Colonic mucosa (tissue), 4 donors: ENCODE results near the gene PKD2L1. TPM values are rescaled to one million over a fixed set of nuclear protein-coding genes. Genes with fewer than 3 reads are reported as not detected.

ENCODE experiments used
- DNase-seq: peaks from one replicate; pipeline ENCODE4 v3.0.0-alpha.2; 2020
- H3K27ac ChIP-seq: fragments of 200-600 bp; one replicate; pipeline ENCODE4 v1.8.0; 2021
- H3K27me3 ChIP-seq: fragments of 200-600 bp; one replicate; pipeline ENCODE4 v1.8.0; 2021
- H3K36me3 ChIP-seq: fragments of 200-600 bp; one replicate; pipeline ENCODE4 v1.8.0; 2021
- H3K4me1 ChIP-seq: fragments of 200-600 bp; one replicate; pipeline ENCODE4 v1.8.0; 2021; ENCODE audit warnings: mild to moderate bottlenecking
- H3K4me3 ChIP-seq: fragments of 200-600 bp; one replicate; pipeline ENCODE4 v1.8.0; 2021
- H3K9ac ChIP-seq, 2 donors: one replicate each; pipeline ENCODE4 v1.7.0; 2013; ENCODE audit warnings: control low read depth in 2 of 2, low read depth in 2 of 2, low read length in 2 of 2
- H3K9me3 ChIP-seq: fragments of 200-600 bp; one replicate; pipeline ENCODE4 v1.8.0; 2021
- intact Hi-C: fragments of 100-400 bp; cut with DNase I; formaldehyde crosslinking; loops from one replicate; pipeline ENCODE4 v1.14.1; 2022
- total RNA-seq, 2 donors: library from RNA; stranded (reverse); fragmentation: NEBNext Ultra II Directional in 1 of 2; extraction: Animal tissue kit (Norgen Biotek cat#: 25700) in 1 of 2; gene quantifications; one replicate each; pipeline ENCODE4 v1.2.1, GENCODE V29; 2021
- TF ChIP-seq, protein P1 (sequence below): fragments of 200-600 bp; IDR thresholded peaks from one replicate; pipeline ENCODE4 v1.8.0; 2022; ENCODE audit warnings: antibody characterized with exemption, mild to moderate bottlenecking
- donor health status: healthy.
- donor health status: DM: no; HTN: no; CAD: no.
- donor health status: DM: no; HTN: no; CAD: no.

Gene PKD2L1
- total RNA-seq, 2 donors from 2014 or later, result 0.50 to 0.52 TPM

DNA sequence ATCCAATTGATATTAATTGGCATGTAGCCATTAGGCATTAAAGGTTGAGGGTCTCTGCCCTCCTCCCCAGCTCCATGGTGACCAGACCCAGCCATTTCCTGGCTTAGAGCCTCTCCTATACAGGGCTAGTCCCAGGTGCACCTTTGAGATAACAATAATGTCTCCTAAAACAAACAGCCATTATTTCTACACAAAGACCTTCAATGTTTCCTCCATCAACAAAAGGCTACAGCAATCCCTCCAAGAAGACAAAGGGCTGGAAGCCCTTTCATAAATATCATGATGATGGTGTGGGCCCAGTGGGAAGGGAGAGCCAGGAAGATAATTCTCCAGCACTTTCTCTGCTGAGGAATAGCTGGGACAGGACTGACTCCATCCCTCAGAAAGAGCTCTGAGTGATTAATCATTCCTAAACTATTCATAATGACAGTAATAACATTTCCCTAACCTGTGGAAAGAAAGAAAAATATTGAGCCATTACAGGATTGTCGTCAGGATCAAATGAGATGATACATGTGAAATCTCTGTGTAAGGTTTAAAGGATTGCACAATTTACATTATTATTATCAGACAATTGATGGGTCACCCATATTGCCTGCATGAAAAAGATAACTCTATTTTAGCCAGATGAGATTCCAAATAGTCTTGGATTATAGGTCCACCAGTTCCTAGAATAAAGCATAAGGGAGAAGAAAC is 10.2 kb downstream of the PKD2L1 start:
- Histone ChIP-seq H3K27ac (no peak overlapping the region), H3K4me3 (no peak overlapping the region), H3K36me3 (no peaks in the 10 kb centered on the region), H3K27me3 (no peaks in the 10 kb centered on the region), H3K9me3 (no peaks in the 10 kb centered on the region), H3K9ac (no peak overlapping the region), H3K4me1 (no peaks in the 10 kb centered on the region)
- no peak for DNase-seq
- TF ChIP-seq, protein P1, sequence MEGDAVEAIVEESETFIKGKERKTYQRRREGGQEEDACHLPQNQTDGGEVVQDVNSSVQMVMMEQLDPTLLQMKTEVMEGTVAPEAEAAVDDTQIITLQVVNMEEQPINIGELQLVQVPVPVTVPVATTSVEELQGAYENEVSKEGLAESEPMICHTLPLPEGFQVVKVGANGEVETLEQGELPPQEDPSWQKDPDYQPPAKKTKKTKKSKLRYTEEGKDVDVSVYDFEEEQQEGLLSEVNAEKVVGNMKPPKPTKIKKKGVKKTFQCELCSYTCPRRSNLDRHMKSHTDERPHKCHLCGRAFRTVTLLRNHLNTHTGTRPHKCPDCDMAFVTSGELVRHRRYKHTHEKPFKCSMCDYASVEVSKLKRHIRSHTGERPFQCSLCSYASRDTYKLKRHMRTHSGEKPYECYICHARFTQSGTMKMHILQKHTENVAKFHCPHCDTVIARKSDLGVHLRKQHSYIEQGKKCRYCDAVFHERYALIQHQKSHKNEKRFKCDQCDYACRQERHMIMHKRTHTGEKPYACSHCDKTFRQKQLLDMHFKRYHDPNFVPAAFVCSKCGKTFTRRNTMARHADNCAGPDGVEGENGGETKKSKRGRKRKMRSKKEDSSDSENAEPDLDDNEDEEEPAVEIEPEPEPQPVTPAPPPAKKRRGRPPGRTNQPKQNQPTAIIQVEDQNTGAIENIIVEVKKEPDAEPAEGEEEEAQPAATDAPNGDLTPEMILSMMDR, result no peak
- intact Hi-C loops, result no loop called here

DNA sequence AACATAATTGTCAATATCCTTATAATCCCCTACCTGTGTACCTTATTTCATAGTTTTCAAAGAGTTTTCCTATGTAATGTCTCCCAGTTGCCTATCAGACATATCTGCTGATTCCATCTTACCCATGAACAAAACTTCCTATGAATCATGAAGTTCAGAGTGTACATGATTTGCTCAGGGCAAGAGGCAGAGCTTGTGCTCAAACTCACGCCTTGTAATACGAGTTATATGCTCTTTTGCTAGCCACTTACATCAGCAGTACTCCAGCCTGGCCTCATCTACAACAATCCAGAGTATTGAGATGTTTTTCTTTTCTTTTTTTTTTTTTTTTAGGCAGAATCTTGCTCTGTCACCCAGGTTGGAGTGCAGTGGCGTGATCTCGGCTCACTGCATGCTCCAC is 11.8 kb downstream of the PKD2L1 start:
- Histone ChIP-seq H3K4me1 (no peaks in the 10 kb centered on the region), H3K27ac (no peak overlapping the region), H3K9me3 (no peaks in the 10 kb centered on the region), H3K36me3 (no peaks in the 10 kb centered on the region), H3K4me3 (no peak overlapping the region), H3K9ac (no peak overlapping the region), H3K27me3 (no peaks in the 10 kb centered on the region)
- intact Hi-C loops, result no loop called here
- DNase-seq, result no peak
- TF ChIP-seq, protein P1, result no peak

GRCh38 chr10:100315615-100316014 is 14.4 kb downstream of the PKD2L1 start:
- Histone ChIP-seq H3K9me3 (no peaks in the 10 kb centered on the region), H3K9ac (no peak overlapping the region), H3K36me3 (no peaks in the 10 kb centered on the region), H3K27me3 (no peaks in the 10 kb centered on the region), H3K4me3 (no peak overlapping the region), H3K27ac (no peak overlapping the region), H3K4me1 (no peaks in the 10 kb centered on the region)
- TF ChIP-seq, protein P1, result no peak
- intact Hi-C loops, result no loop called here
- DNase-seq, result no peak

GRCh38 chr10:100311298-100311697 is 18.7 kb downstream of the PKD2L1 start:
- no peak for DNase-seq
- H3K27ac ChIP-seq, result no peak overlapping the region
- intact Hi-C loops, result no loop called here
- H3K4me3 ChIP-seq, result no peak overlapping the region
- no peak overlapping the region for H3K9ac ChIP-seq
- no peaks in the 10 kb centered on the region for H3K9me3 ChIP-seq
- no peaks in the 10 kb centered on the region for H3K36me3 ChIP-seq
- H3K27me3 ChIP-seq, result no peaks in the 10 kb centered on the region
- H3K4me1 ChIP-seq, result no peaks in the 10 kb centered on the region
- TF ChIP-seq, protein P1, result no peak

DNA sequence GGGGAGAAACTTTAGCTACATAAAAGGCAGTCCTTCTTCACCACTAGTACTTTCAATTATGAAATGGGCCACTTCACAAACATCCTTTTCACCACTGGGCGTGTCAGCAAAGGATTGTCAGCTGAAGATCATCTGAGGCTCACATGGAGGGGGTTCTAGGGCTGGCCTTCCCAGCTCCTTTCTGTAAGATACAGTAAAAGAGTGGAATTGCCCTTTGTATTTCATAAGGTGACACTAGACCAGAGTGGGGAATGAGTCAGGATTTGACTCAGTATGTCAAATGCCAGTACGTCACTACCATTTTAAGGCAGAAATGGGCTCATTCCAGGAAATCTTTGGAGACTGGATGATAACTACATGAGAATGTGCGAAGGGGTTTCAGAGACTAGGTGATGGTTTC is 22.3 kb downstream of the PKD2L1 start:
- intact Hi-C loops, result no loop called here
- no peaks in the 10 kb centered on the region for H3K9me3 ChIP-seq
- DNase-seq, result no peak
- H3K4me1 ChIP-seq, result no peaks in the 10 kb centered on the region
- no peak overlapping the region for H3K9ac ChIP-seq
- H3K27me3 ChIP-seq, result no peaks in the 10 kb centered on the region
- H3K4me3 ChIP-seq, result no peak overlapping the region
- no peaks in the 10 kb centered on the region for H3K36me3 ChIP-seq
- H3K27ac ChIP-seq, result no peak overlapping the region
- TF ChIP-seq, protein P1, result no peak
